ENCODE results near the gene CITED1.

The CITED1 gene

DNA sequence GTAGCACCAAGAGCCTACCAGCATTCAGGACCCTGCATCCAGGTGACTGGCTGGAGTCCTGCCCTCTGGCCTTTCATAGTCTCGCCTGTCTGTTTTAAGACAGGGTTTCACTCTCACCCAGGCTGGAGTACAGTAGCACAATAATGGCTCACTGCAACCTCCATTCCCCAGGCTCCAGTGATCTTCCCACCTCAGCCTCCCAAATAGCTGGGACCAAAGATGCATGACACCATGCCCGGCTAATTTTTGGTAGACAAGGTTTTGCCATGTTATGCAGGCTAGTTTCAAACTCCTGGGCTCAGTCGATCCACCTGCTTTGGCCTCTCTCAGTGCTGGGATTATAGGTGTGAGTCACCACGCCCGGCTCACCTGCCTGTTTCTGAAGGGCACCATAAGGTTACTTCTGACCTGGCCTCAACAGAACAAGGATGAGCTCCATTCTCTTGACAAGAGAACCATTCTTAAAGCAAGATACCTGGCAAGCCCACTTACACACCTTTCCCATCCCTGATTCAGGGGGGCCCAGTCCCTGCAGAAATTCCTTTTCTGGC is 35.3 kb downstream of the CITED1 start:
- DNase-seq (ENCODE audit: low spot score) = no peak

DNA sequence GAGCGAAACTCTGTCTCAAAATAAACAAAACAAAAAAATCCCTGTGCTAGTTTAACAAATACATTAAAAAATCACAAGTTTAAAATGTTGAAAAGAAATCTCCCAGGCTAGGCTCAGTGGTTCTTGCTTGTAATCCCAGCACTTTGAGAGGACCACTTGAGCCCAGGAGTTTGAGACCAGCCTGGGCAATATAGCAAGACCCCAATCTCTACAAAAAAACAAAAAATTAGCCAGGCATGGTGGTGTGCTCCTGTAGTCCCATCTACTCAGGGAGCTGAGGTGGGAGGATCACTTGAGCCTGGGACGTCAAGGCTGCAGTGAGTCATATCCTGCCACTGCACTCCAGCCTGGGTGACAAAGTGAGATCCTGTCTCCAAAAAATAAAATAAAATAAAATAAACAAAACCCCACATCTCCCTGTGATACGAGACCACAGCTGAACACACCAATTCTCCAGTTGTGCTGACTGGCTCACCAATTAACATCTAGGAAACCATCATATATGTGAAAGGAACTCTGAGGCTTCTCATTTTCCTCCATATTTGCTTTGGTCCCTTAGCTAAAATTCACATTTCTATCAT is 36.0 kb downstream of the CITED1 start:
- DNase-seq (ENCODE audit: low spot score) = no peak

DNA sequence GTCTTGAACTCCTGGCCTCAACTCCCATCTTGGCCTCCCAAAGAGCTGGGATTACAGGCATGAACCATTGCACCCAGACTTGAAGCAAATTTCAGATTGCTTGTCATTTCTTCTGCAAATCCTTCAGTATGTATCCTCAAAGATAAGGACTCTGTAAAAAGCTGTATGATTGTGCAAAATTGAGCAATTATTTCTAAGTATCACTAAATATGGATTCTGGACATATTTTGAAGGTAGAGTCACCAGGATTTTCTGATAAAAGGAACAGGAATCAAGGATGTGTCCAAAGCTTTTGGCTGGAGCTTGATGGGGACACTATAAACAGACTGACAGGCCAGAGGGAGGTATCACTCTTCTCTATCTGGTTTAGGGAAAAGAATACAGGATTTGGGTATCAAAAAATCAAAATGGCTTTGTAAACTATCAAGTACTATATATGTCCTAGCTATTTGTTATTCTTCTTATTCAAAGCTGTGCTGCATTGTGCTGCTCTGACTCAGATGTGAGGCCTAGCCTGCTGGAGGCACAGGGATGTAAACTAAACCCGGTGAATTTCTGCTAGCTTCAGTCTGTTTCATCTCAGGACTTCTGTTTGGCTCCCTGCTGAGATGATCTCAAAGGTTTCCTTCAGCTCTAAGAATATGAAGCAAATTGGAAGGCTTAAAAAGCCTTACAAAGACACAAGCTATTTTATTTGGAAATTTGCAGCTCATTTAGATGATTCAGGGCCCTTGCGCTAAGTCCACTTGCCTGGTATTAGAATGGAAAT is 36.9 kb downstream of the CITED1 start:
- DNase-seq (ENCODE audit: low spot score) = no peak

DNA sequence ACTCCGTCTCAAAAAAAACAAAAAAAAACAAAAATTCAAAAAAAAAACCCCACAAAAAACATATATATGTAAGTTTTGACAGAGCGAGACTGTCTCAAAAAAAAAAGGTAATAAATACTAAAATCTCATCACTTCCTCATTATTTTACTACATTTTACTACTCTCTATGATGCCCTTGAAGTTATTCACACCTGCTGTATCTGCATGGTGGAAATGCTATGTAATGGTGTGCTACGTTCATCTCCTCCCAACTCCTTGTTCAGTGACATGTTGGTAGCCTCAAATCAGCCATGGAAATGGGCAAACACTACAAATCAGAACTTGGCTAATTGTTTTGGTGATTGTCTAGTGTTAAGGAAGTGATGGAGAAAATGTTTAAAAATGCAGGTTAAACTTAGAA is 40.5 kb downstream of the CITED1 start:
- DNase-seq (ENCODE audit: low spot score) = no peak

DNA sequence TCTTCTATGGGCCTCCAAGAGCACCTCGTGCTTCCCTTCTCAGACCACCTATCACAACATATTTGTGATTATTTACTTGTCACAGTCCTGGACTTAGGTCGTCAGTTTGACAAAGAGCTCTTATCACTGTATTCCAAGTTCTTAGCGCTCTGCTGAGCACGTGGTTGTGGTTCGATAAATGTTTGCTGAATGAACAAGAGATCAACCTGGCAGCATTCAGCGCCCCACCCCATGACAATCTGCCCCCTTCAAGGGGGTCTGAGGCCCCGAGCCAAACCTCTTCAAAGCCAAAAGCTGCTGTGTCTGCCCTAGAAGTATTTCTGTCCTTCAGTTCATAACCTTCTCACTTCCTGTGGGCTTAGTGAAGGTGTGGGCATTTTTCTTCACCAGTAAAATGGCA is 43.6 kb downstream of the CITED1 start:
- no peak for DNase-seq (ENCODE audit: low spot score)

DNA sequence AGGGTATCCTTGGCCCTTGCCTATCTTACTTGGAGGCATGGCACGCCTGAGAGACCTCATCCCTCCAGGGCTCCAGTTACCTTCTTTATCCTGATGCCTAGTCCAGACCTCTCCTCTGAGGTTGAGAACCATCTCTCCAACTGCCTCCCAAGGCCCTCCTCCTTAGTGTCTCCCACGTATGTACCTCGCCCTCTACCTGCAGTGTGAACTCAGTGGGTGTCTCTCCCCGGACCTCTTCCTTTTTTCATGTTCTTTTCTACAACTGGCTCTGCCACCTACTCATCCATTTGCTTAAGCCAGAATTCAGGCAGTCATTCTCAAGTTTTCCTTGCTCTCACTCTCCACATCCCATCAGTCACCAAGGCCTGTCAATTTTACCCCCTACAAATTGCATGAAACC is 45.3 kb downstream of the CITED1 start:
- no peak for DNase-seq (ENCODE audit: low spot score)

DNA sequence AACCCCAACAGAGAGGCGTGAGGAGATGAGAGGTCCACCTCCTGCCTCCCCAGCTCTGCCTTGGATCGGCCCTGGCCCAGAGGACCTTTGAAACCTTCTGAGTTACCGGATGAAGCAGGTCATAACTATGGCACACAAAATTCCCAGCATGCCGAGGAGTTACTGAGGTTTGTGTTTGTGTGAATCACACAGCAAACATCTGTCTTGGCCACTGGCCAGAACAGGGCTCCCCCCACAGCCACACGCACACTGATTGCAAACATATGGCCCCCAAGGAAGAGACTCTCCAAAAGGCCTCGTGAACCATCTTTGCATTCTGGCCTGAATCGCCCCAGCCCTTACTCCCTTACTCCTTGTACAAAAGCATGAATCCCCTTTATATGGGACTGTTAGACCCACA is 47.5 kb downstream of the CITED1 start:
- DNase-seq (ENCODE audit: low spot score) = no peak

DNA sequence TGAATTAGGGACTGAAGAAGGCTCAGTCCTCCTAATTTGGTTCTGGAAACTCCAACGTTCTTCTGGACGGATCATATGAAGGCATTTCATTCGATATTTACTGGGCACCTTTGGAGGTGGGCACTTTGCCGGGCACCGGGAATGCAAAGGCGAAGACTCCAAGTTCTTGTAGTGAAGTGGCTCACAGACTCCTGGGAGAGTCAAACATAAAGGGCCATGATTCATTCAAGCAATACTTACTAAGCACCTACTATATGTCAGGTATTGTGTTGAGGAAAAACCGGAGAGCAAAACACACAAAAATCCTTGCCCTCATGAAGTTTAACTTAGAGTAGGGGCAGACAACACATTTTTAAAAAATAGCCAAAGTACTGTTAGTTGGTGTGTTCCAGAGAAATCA is 49.9 kb downstream of the CITED1 start:
- DNase-seq (ENCODE audit: low spot score) = no peak

DNA sequence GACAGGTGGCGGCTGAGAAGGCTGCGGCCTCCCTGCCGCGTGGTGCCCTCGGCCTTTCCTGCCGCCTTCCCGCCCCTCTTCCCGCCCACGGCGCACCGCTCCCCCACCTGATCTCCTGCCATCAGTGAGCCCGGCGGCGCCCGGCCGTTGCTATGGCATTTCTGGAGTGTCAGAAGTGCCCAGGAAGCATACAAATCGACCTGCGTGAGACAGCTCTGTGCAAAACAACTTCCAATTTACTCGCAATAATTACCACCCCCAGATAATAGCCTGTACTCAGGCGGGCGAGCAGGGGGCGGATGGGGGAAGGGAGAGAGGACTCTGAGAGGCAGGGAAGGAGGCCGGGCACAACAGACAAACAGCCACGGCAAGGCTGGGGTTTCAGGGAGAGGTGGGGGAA is 50.3 kb downstream of the CITED1 start:
- DNase-seq (ENCODE audit: low spot score) = no peak

DNA sequence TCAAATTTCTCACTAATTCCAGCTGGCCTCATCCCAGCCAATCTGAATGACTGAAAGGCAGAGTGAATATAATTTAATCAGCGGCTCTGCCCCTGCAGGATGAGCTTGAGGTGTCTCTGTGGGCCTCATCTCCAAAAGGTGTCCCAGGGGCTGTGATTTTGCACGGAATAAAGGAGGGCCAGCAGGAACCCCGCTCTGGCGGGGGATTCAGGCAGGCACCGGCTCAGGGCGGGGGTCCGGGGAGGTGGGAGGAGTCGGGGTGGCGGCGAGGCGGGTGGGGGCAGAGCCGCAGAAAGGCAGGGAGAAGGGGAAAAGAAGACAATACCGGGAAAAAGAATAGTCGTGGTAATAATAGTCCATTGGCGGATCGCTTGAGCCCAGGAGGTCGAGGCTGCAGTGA is 50.9 kb downstream of the CITED1 start:
- DNase-seq (ENCODE audit: low spot score) = no peak

DNA sequence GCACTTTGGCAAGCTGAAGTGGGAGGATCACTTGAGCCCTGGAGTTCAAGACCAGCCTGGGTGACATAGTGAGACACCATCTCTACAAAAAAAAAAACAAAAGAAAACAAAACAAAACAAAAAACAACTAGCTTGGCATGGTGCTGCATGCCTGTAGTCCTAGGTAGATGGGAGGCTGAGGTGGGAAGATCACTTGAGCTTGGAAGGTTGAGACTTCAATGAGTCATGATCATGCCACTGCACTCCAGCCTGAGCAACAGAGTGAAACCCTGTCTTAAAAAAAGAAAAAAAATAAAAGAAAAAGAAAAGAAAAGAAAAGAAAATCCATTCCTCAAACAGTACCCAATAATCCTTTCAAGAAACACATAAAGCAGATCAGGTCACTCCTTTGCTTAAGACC is 52.0 kb downstream of the CITED1 start:
- DNase-seq (ENCODE audit: low spot score) = no peak

Measured in left forelimb (tissue), 1 donor.